ENCODE measurements around the gene RAB11FIP3.
"Not testable (repeated sequence)": the region's sequence is repeated elsewhere in the genome, so short reads cannot be mapped to it uniquely, and the experiment has no call there.

The RAB11FIP3 gene

GRCh38 chr16:415170-415498, 10.3 kb upstream of the RAB11FIP3 start:
- in situ Hi-C loops (cut with HindIII; ENCODE audit: low sequenced_read_pairs), result not testable (repeated sequence)

- in situ Hi-C loops (cut with HindIII; ENCODE audit: low sequenced_read_pairs), result not testable (repeated sequence)
Measured at GRCh38 chr16:422179-422578, 3.3 kb upstream of the RAB11FIP3 start.

DNA sequence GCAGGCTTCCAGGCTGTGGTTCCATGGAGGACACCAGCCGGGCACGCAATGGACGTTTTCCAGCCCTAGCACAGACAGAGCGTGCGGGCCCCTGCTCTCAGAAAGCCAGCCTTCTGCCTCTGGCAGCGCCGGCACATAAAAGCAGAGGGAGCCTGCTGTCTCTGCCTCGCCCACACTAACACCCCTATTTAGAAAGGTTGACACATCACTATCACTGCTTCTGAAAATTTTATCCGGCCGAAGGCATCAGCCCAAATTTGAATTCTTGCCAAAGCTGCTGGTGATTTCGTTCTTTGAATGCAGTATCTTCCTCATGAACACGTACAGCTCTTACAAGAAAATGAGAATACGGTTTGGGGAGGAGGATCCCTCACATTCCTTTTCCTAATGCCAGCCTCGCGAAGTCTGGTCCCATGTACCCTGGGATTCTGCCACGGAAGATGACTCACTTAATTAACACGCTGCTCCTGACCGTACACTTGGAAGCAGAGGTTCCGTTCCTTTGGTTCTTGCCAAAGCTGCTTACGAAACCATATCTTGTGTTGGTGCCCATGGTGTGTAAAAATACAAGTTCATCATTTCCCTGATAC, 1.3 kb upstream of the RAB11FIP3 start:
- in situ Hi-C loops (cut with HindIII; ENCODE audit: low sequenced_read_pairs), result no loop called here

DNA sequence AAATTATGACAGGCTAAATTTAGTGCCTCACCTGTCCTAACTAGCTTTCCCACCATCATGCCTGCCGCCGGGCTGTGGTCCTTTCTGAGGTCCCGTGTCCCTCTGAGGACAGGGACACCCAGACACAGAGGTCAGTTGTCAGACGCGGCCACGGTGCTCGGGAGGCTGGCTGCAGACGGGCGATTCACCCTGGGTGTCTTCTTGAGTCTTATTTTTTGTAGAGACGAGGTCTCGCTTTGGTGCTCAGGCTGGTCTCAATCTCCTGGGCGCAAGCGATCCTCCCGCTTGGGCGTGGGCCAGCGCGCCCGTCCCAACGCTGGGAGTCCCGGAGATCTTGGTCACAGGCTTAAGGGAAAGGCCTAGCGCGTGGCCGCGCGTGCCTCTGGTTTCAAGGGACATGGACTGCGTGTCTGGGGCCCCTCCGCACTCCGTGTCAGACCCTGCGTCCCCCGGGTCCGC, 797 bp upstream of the RAB11FIP3 start:
- in situ Hi-C loops (cut with HindIII; ENCODE audit: low sequenced_read_pairs), result no loop called here

DNA sequence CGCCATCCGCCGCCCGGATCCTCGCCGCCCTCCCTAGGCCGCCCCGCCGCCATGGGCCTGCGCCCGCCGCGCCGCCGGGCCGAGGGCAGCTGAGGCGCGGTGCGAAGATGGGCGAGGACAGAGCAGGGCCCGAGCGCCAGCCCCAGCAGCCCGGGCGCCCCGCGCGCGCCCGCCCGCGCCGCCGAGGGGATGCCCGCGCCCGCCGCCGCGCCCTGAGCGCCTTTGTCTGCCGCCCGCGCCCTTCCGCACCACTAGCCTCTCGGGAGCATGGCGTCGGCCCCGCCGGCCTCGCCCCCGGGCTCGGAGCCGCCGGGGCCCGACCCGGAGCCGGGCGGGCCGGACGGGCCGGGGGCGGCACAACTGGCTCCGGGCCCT, 278 bp downstream of the RAB11FIP3 start:
- in situ Hi-C loops (cut with HindIII; ENCODE audit: low sequenced_read_pairs), result no loop called here

- in situ Hi-C loops (cut with HindIII; ENCODE audit: low sequenced_read_pairs), result no loop called here
Measured at GRCh38 chr16:426115-426905, 861 bp downstream of the RAB11FIP3 start.

GRCh38 chr16:426906-427249, 1.4 kb downstream of the RAB11FIP3 start:
- in situ Hi-C loops (cut with HindIII; ENCODE audit: low sequenced_read_pairs), result no loop called here

DNA sequence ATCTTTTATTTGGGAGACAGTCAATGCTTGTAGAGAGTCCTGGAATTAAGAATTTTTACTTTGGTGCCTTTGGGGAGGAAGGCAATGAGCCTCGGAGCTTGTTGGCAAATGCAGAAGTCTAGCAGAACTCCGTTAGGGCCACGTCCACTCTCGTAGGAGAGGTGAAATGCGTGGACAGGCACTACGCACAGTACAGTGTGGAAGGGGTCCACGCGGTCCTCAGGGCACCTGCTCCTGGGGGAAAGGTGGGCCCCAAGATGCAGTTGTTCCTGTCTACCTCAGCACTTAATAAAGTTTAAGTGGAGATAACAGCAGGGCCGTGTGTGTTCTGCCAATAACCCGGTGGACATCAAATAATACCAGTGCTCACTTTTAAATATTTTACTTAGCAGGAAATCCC, 1.8 kb downstream of the RAB11FIP3 start:
- in situ Hi-C loops (cut with HindIII; ENCODE audit: low sequenced_read_pairs), result no loop called here

GRCh38 chr16:430904-431303, 5.5 kb downstream of the RAB11FIP3 start:
- in situ Hi-C loops (cut with HindIII; ENCODE audit: low sequenced_read_pairs), result no loop called here

DNA sequence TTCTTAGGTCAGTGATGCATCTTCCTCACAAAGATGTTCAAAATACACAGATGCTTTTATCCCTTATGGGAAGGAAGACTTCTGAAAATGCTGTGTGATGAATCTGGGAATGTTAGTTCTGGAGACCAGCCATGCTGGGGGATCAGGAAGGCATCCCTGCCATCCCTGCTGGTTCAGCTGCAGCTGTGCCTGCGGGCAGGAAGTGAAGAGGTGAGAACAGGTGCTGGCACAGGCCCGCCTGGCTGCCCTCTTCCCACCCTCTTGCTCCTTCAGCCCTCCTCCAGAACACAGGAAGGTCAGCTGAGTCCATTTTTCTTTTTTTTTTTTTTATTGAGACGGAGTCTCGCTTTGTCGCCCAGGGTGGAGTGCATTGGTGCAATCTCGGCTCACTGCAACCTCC, 15.2 kb downstream of the RAB11FIP3 start:
- in situ Hi-C loops (cut with HindIII; ENCODE audit: low sequenced_read_pairs), result no loop called here

DNA sequence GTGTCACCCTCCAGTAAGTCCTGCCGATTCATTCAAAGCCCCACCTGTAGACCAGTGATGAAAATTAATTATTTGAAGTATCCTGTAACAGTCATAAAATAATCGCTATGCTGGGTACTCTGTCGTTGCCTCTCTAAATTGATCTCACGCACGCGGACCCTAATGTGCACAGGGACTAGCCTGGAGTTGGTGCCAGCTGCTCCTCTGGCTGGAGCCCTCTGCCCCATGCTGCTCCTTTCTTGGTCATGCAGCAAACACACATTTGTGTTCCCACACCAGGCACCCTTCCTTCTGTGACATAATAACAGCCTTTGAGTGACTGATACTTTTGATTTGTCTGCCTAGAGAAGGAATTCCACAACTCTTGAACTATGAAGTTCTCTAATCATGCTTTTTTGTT, 16.0 kb downstream of the RAB11FIP3 start:
- in situ Hi-C loops (cut with HindIII; ENCODE audit: low sequenced_read_pairs), result no loop called here

GRCh38 chr16:442976-443375, 17.5 kb downstream of the RAB11FIP3 start:
- in situ Hi-C loops (cut with HindIII; ENCODE audit: low sequenced_read_pairs), result no loop called here

DNA sequence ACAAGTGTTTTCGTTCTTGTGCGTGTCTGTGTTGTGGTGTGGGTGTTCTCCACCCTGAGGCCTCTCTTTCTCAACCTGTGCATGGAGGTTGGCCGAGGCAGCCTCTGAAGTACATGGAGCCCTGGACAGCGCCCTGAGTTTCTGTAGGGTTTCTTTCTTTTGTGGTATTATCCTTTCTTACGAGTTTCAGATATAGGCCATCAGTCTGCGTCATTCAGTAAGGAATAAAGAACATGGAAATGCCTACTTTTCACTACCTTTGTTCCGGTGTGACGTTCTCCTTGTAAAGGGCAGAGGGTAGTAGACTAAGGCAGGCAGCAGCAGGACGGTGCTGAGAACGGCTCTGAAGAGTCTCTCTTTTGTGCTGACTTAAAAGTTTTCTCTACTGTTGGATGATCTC, 18.6 kb downstream of the RAB11FIP3 start:
- in situ Hi-C loops (cut with HindIII; ENCODE audit: low sequenced_read_pairs), result no loop called here

- in situ Hi-C loops (cut with HindIII; ENCODE audit: low sequenced_read_pairs), result no loop called here
Measured at GRCh38 chr16:445566-445965, 20.1 kb downstream of the RAB11FIP3 start.

GRCh38 chr16:450385-450784, 24.9 kb downstream of the RAB11FIP3 start:
- in situ Hi-C loops (cut with HindIII; ENCODE audit: low sequenced_read_pairs), result no loop called here

GRCh38 chr16:450785-451512, 25.5 kb downstream of the RAB11FIP3 start:
- in situ Hi-C loops (cut with HindIII; ENCODE audit: low sequenced_read_pairs), result no loop called here

DNA sequence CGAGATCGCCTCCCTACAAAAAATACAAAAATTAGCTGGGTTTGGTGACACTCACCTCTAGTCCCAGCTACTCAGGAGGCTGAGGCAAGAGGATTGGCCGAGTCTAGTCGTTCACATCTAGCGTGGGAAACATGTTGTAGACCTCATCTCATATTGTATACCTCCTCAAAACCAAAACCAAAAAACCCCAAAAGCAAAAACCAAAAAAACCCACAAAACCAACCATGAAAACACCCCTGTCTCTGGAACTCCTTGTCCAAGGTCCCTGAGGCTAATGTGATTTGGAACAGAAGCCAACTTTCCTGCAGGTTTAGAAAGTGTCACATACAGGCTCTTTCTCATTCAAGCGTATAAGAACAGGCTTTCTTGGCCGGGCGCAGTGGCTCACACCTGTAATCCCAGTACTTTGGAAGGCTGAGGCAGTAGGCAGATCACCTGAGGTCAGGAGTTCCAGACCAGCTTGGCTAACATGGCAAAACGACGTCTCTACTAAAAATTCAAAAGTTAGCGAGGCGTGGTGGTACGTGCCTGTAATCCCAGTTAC, 29.0 kb downstream of the RAB11FIP3 start:
- in situ Hi-C loops (cut with HindIII; ENCODE audit: low sequenced_read_pairs), result no loop called here

DNA sequence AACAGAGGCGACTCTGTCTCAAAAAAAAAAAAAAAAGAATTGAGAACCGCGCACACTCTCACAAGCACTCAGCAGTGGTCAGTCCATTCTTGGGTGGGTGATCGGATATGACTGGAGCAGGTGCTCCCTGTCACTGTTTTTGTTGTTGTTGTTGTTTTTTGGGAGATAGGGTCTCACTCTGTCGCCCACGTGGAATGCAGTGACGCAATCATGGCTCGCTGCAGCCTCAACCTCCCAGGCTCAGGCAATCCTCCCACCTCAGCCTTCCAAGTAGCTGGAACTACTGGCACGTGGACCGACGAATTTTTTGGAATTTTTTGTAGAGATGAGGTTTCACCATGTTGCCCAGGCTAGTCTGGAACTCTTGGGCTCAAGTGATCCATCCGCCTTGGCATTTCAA, 30.0 kb downstream of the RAB11FIP3 start:
- in situ Hi-C loops (cut with HindIII; ENCODE audit: low sequenced_read_pairs), result loop anchor here (5.0 kb wide), 1 partner anchor 52 kb away; no protein-coding TSS in a partner anchor

DNA sequence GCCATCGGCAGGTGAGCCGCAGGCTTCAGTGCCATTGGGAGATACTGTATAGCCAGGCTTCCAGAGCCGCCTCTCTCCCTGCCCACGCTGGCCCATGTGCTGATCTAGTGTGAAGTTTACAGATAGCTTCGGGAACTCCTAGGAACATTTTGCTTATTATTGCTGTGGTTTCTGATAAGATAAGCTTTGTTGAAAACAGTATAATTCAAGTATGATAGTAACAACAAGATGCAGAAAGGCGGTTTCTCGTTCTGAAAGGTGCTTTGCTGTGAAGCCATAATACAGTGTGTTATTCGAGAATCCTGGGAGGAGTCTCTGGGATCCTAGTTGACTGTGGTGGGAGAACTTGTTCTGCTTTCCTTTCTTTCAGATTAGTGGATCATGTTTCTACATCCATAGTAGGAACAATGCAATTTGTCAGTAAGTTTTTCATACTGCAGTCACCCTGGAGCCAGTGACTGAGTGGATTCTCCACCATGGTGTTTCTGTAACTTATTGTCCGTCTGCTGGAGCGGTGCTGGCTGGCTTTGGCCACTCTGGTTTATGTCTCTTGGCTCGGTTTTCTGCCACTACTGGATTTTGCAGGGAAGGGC, 31.5 kb downstream of the RAB11FIP3 start:
- in situ Hi-C loops (cut with HindIII; ENCODE audit: low sequenced_read_pairs), result loop anchor here (5.0 kb wide), 1 partner anchor 50 kb away; no protein-coding TSS in a partner anchor

GRCh38 chr16:457732-458400, 32.4 kb downstream of the RAB11FIP3 start:
- in situ Hi-C loops (cut with HindIII; ENCODE audit: low sequenced_read_pairs), result loop anchor here (5.0 kb wide), 1 partner anchor 49 kb away; no protein-coding TSS in a partner anchor

DNA sequence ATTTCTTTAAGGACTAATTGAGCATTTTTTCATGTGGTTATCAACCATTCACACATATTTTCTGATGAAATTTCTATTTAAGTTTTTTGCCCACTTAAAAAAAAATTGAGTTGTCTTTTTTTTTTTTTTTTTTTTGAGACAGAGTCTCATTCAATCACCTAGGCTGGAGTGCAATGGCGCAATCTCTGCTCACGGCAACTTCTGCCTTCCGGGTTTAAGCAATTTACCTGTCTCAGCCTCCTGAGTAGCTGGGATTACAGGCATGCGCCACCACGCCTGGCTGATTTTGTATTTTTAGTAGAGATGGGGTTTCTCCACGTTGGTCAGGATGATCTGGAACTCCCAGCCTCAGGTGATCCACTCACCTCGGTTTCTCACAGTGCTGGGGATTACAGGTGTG, 34.3 kb downstream of the RAB11FIP3 start:
- in situ Hi-C loops (cut with HindIII; ENCODE audit: low sequenced_read_pairs), result loop anchor here (5.0 kb wide), 1 partner anchor 48 kb away; no protein-coding TSS in a partner anchor
